OCI-LY1 (cell line): ENCODE measurements around the gene AHI1.

Experiments used
- H2AFZ ChIP-seq: fragments of 200-600 bp; sonication (generic), shearing (Covaris generic); 2 replicates; pipeline ENCODE4 v1.6.0; 2014; ENCODE audit warnings: antibody characterized with exemption, mild to moderate bottlenecking, low read length
- H3F3A ChIP-seq: fragments of 200-600 bp; sonication (generic), shearing (Covaris generic); 2 replicates; pipeline ENCODE4 v1.6.0; 2014; ENCODE audit warnings: mild to moderate bottlenecking, antibody characterized with exemption, low read length, moderate library complexity; ENCODE audit not compliant: insufficient read depth
- H3K27ac ChIP-seq: fragments of 200-600 bp; sonication (generic); 2 replicates; pipeline ENCODE4 v1.5.1; 2014; ENCODE audit warnings: low read length, mixed run types, mild to moderate bottlenecking, low read depth; ENCODE audit not compliant: poor library complexity, severe bottlenecking
- H3K27me3 ChIP-seq: fragments of 200-600 bp; sonication (generic); 2 replicates; pipeline ENCODE4 v1.6.0; 2014; ENCODE audit warnings: antibody characterized with exemption, mild to moderate bottlenecking, low read length, moderate library complexity; ENCODE audit not compliant: insufficient read depth
- H3K36me3 ChIP-seq: fragments of 200-600 bp; sonication (generic); 2 replicates; pipeline ENCODE4 v1.6.1; 2014; ENCODE audit warnings: mild to moderate bottlenecking, antibody characterized with exemption, low read length, moderate library complexity, mixed read lengths; ENCODE audit not compliant: insufficient read depth
- H3K4me1 ChIP-seq: fragments of 200-600 bp; sonication (generic); 2 replicates; pipeline ENCODE4 v1.5.1; 2014; ENCODE audit warnings: mild to moderate bottlenecking, low read length, moderate library complexity; ENCODE audit not compliant: insufficient read depth, severe bottlenecking
- H3K4me2 ChIP-seq: fragments of 200-600 bp; sonication (generic), shearing (Covaris generic); 2 replicates; pipeline ENCODE4 v1.6.1; 2014; ENCODE audit warnings: low read length
- H3K4me3 ChIP-seq: fragments of 200-600 bp; sonication (generic); 2 replicates; pipeline ENCODE4 v1.5.1; 2014; ENCODE audit warnings: low read length, low read depth, mild to moderate bottlenecking, mixed read lengths; ENCODE audit not compliant: poor library complexity, severe bottlenecking
- H3K79me2 ChIP-seq: fragments of 200-600 bp; shearing (Covaris generic); 2 replicates; pipeline ENCODE4 v1.6.1; 2016; ENCODE audit warnings: mixed run types, low read length, mixed read lengths; ENCODE audit not compliant: insufficient read depth
- H3K9ac ChIP-seq: fragments of 200-600 bp; sonication (generic), shearing (Covaris generic); 2 replicates; pipeline ENCODE4 v1.6.1; 2014; ENCODE audit warnings: mild to moderate bottlenecking, low read length, mixed read lengths
- H3K9me2 ChIP-seq: fragments of 200-600 bp; sonication (generic), shearing (Covaris generic); 2 replicates; pipeline ENCODE4 v1.6.1; 2014; ENCODE audit warnings: low read depth, mild to moderate bottlenecking, low read length, mixed read lengths
- H3K9me3 ChIP-seq: fragments of 200-600 bp; shearing (Covaris generic); 2 replicates; pipeline ENCODE4 v1.6.1; 2014; ENCODE audit warnings: low read length, mixed read lengths
- H4K20me1 ChIP-seq: fragments of 200-600 bp; sonication (generic), shearing (Covaris generic); 2 replicates; pipeline ENCODE4 v1.6.0; 2016; ENCODE audit warnings: mild to moderate bottlenecking, low read length; ENCODE audit not compliant: insufficient read depth
- EZH2 ChIP-seq: fragments of 200-600 bp; sonication (generic), shearing (Covaris generic); IDR thresholded peaks from 2 replicates; pipeline ENCODE4 v1.8.0; 2017; ENCODE audit warnings: borderline replicate concordance, mixed run types, mild to moderate bottlenecking, antibody characterized with exemption, low read length, moderate library complexity, mixed read lengths
- TF ChIP-seq, protein P1 (sequence below): fragments of 200-600 bp; sonication (generic), shearing (Covaris generic); IDR thresholded peaks from 2 replicates; pipeline ENCODE4 v1.5.1; 2017; ENCODE audit warnings: mild to moderate bottlenecking, antibody characterized with exemption, low read length, moderate library complexity, mixed read lengths

Gene AHI1

DNA sequence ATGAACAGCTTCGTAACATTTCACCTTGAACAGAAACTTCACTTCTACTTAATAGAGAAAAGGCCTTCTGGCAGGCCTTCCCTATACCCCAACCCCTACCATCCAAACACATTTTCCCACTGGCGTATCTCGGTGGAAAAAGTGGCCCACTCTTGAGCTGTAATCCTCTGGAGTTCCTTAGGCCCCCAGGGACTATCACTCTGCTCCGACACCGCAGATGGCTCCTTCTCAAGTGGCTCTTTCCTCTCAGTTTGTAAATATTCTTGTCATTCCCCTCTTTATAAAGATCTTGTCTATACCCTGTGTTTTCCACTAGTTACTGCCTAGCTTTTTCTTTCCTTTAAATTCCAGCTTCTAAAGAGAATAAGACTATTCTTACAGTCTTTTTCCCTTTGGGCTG, 207.7 kb downstream of the AHI1 start:
- Histone ChIP-seq H3K9me2 (no peaks in the 10 kb centered on the region), H3K4me2 (no peak overlapping the region), H4K20me1 (no peaks in the 10 kb centered on the region), H3K9me3 (no peaks in the 10 kb centered on the region), H3K4me3 (no peak overlapping the region), H3K27me3 (no peaks in the 10 kb centered on the region), H3K4me1 (peaks cover 14% of the 10 kb centered on the region), H2AFZ (no peak overlapping the region), H3K79me2 (no peaks in the 10 kb centered on the region), H3F3A (no peaks in the 10 kb centered on the region), H3K9ac (no peak overlapping the region), H3K36me3 (no peaks in the 10 kb centered on the region), H3K27ac (no peak overlapping the region)
- TF ChIP-seq, protein P1, sequence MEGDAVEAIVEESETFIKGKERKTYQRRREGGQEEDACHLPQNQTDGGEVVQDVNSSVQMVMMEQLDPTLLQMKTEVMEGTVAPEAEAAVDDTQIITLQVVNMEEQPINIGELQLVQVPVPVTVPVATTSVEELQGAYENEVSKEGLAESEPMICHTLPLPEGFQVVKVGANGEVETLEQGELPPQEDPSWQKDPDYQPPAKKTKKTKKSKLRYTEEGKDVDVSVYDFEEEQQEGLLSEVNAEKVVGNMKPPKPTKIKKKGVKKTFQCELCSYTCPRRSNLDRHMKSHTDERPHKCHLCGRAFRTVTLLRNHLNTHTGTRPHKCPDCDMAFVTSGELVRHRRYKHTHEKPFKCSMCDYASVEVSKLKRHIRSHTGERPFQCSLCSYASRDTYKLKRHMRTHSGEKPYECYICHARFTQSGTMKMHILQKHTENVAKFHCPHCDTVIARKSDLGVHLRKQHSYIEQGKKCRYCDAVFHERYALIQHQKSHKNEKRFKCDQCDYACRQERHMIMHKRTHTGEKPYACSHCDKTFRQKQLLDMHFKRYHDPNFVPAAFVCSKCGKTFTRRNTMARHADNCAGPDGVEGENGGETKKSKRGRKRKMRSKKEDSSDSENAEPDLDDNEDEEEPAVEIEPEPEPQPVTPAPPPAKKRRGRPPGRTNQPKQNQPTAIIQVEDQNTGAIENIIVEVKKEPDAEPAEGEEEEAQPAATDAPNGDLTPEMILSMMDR, result no peak
- no peak for TF ChIP-seq EZH2

DNA sequence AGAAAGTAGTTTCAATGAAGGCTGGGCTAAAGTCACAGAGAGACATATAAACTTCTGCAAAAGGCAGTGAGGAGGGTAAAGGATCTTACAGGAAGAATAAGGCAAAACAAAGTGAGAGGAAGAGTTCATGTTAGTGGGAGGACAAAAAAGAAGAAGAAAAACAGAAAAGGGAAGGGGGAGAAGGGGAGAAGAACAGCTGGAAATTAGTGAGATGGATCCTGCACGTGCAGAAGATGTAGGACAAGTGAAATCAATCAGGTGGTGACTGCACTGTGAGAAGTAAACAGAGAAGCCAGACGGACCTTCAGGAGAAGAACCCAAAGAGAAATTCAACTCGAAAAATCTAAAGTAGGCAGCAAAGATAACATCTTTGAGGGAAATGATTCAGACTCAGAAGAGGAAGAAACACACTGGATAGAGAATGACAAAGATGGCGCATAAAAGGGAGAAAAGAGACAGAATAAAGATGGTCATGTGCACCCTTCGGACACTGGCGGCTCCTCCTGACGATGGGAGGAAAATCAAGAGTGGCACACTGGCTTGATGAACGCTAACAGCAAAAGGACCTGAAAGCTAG, 210.5 kb downstream of the AHI1 start:
- H3K9me3 ChIP-seq, result no peaks in the 10 kb centered on the region
- H3K27me3 ChIP-seq, result no peaks in the 10 kb centered on the region
- H3K4me3 ChIP-seq, result no peak overlapping the region
- H3K27ac ChIP-seq, result peak overlapping the region; percentile 36
- H3K9me2 ChIP-seq, result no peaks in the 10 kb centered on the region
- TF ChIP-seq, protein P1, result no peak
- TF ChIP-seq EZH2, result no peak
- H3K4me2 ChIP-seq, result no peak overlapping the region; the same call in 1 of the 2 replicates
- peaks cover 34% of the 10 kb centered on the region for H3K4me1 ChIP-seq
- no peaks in the 10 kb centered on the region for H4K20me1 ChIP-seq
- H3K9ac ChIP-seq, result no peak overlapping the region
- H3F3A ChIP-seq, result no peaks in the 10 kb centered on the region
- H3K79me2 ChIP-seq, result no peaks in the 10 kb centered on the region
- H2AFZ ChIP-seq, result 0 out of 2 replicates have a peak overlapping the region, but pooled peaks have one; percentile 1
- no peaks in the 10 kb centered on the region for H3K36me3 ChIP-seq

GRCh38 chr6:135285165-135285564, 212.4 kb downstream of the AHI1 start:
- no peaks in the 10 kb centered on the region for H3K27me3 ChIP-seq
- no peaks in the 10 kb centered on the region for H3F3A ChIP-seq
- no peaks in the 10 kb centered on the region for H3K9me2 ChIP-seq
- no peaks in the 10 kb centered on the region for H3K9me3 ChIP-seq
- no peak overlapping the region for H3K9ac ChIP-seq
- H3K4me3 ChIP-seq, result no peak overlapping the region
- H3K79me2 ChIP-seq, result no peaks in the 10 kb centered on the region
- no peak overlapping the region for H2AFZ ChIP-seq
- H3K27ac ChIP-seq, result no peak overlapping the region
- no peaks in the 10 kb centered on the region for H4K20me1 ChIP-seq
- no peak for TF ChIP-seq EZH2
- TF ChIP-seq, protein P1, result no peak
- H3K4me2 ChIP-seq, result no peak overlapping the region
- H3K4me1 ChIP-seq, result peaks cover 53% of the 10 kb centered on the region
- H3K36me3 ChIP-seq, result no peaks in the 10 kb centered on the region
